HCT116 (cell line): ENCODE measurements around the gene CHSY3.

Experiments
- CEBPB ChIP-seq: IDR thresholded peaks from 2 replicates; pipeline ENCODE4 v1.6.1; 2012; ENCODE audit warnings: low read depth
- CTCF ChIP-seq, 3 experiments: fragments of 200-600 bp in 1 of 3; sonication (generic) in 1 of 3; IDR thresholded peaks in 2 of 3; conservative IDR thresholded peaks in 1 of 3; 2 replicates each; pipeline ENCODE4 v1.5.1; 2012 to 2017; ENCODE audit warnings: low read depth in 2 of 3, low read length in 2 of 3, antibody characterized with exemption in 1 of 3, borderline replicate concordance in 1 of 3, control low read depth in 1 of 3, mild to moderate bottlenecking in 1 of 3, mixed read lengths in 1 of 3, mixed run types in 1 of 3, moderate library complexity in 1 of 3; ENCODE audit not compliant: insufficient read depth in 1 of 3
- EZH2 ChIP-seq: fragments of 200-600 bp; sonication (generic); IDR thresholded peaks from 2 replicates; pipeline ENCODE4 v1.6.1; 2017; ENCODE audit warnings: antibody characterized with exemption, mixed run types
- JUND ChIP-seq: IDR thresholded peaks from 2 replicates; pipeline ENCODE4 v1.6.1; 2012
- MAX ChIP-seq: IDR thresholded peaks from 2 replicates; pipeline ENCODE4 v1.6.1; 2012
- POLR2A ChIP-seq: IDR thresholded peaks from 2 replicates; pipeline ENCODE4 v1.7.0; 2011; ENCODE audit warnings: borderline replicate concordance; ENCODE audit not compliant: insufficient read depth, insufficient read length; ENCODE audit errors: extremely low read depth
- POLR2AphosphoS5 ChIP-seq: IDR thresholded peaks from 2 replicates; pipeline ENCODE4 v1.6.1; 2011; ENCODE audit warnings: mild to moderate bottlenecking, low read depth, low read length, moderate library complexity
- RAD21 ChIP-seq: IDR thresholded peaks from 2 replicates; pipeline ENCODE4 v1.6.1; 2012; ENCODE audit warnings: low read depth, mild to moderate bottlenecking
- SP1 ChIP-seq: IDR thresholded peaks from 2 replicates; pipeline ENCODE4 v1.6.1; 2012; ENCODE audit warnings: low read depth
- YY1 ChIP-seq: IDR thresholded peaks from 2 replicates; pipeline ENCODE4 v1.6.1; 2011; ENCODE audit warnings: low read length, low read depth, moderate library complexity, mild to moderate bottlenecking; ENCODE audit not compliant: insufficient replicate concordance; ENCODE audit errors: extremely low read depth
- ZBTB33 ChIP-seq: IDR thresholded peaks from 2 replicates; pipeline ENCODE4 v1.6.1; 2011; ENCODE audit warnings: mild to moderate bottlenecking, low read length, moderate library complexity; ENCODE audit not compliant: insufficient replicate concordance; ENCODE audit errors: extremely low read depth
- ZFX ChIP-seq: fragments of 450-650 bp; IDR thresholded peaks from 2 replicates; pipeline ENCODE4 v1.6.1; 2017
- ZNF274 ChIP-seq: fragments of 200-500 bp; sonication (Bioruptor generic); IDR thresholded peaks from 2 replicates; pipeline ENCODE4 v1.6.1; 2014; ENCODE audit warnings: mild to moderate bottlenecking, low read depth, low read length, inconsistent platforms

- TF ChIP-seq EZH2, result no peak
- no peak for TF ChIP-seq POLR2A
- TF ChIP-seq CTCF (IDR thresholded peaks at IDR 0.05 in 2 of 3, conservative IDR thresholded peaks at IDR 0.05 in 1 of 3; ENCODE audit: borderline replicate concordance in 1 of 3, insufficient read depth in 1 of 3, low read depth in 2 of 3, low read length in 2 of 3), result no peak
- no peak for TF ChIP-seq POLR2AphosphoS5
- no peak for TF ChIP-seq RAD21
- TF ChIP-seq JUND, result no peak
- TF ChIP-seq ZBTB33, result no peak
- TF ChIP-seq MAX, result no peak
- no peak for TF ChIP-seq SP1
- no peak for TF ChIP-seq YY1
- no peak for TF ChIP-seq ZFX
- no peak for TF ChIP-seq ZNF274
- TF ChIP-seq CEBPB, result no peak
These were observed 188.7 kb downstream of the CHSY3 start for GRCh38 chr5:130092991-130093390.
